Prostate gland (tissue), 2 donors: ENCODE results near the gene BIRC6. TPM values are rescaled to one million over a fixed set of nuclear protein-coding genes. Genes with fewer than 3 reads are reported as not detected.
"Not testable (repeated sequence)": the region's sequence is repeated elsewhere in the genome, so short reads cannot be mapped to it uniquely, and the experiment has no call there.

ENCODE experiments used
- DNase-seq: peaks from one replicate; pipeline ENCODE4 v3.0.0-alpha.2; 2019; ENCODE audit warnings: low spot score
- H3K27ac ChIP-seq, 2 donors: fragments of 200-600 bp; sonication (generic); 2 replicates each; pipeline ENCODE4 v1.5.1; 2017 to 2019
- H3K27me3 ChIP-seq: fragments of 200-600 bp; sonication (generic); replicated peaks from 2 replicates; pipeline ENCODE4 v1.5.1; 2019; ENCODE audit not compliant: insufficient read depth
- H3K36me3 ChIP-seq, 2 donors: fragments of 200-600 bp; sonication (generic); 1 replicate in 1 of 2; 2 replicates in 1 of 2; pipeline versions ENCODE4 v1.5.1 to v1.8.1; 2017 to 2019
- H3K4me1 ChIP-seq: fragments of 200-600 bp; sonication (generic); replicated peaks from 2 replicates; pipeline ENCODE4 v1.5.1; 2019
- H3K4me3 ChIP-seq, 2 donors: fragments of 200-600 bp; sonication (generic); 2 replicates each; pipeline ENCODE4 v1.5.1; 2017 to 2019
- H3K9me3 ChIP-seq: fragments of 200-600 bp; sonication (generic); 2 replicates; pipeline ENCODE4 v1.5.1; 2017
- POLR2A ChIP-seq: fragments of 450-650 bp; IDR thresholded peaks from one replicate; pipeline ENCODE4 v1.6.1; 2016; ENCODE audit warnings: antibody characterized with exemption, mild to moderate bottlenecking
- POLR2AphosphoS5 ChIP-seq: sonication (generic); formaldehyde crosslinking; IDR thresholded peaks from one replicate; pipeline ENCODE4 v1.6.1; 2017; ENCODE audit warnings: antibody characterized with exemption
- WGBS: methylation state at CpG from one replicate; pipeline ENCODE4 v1.1.5; 2018; 5-methylcytosine and 5-hydroxymethylcytosine counted together
- intact Hi-C: fragments of 100-400 bp; cut with DNase I; formaldehyde crosslinking; loops from one replicate; pipeline ENCODE4 v1.14.2; 2022
- total RNA-seq, 2 donors: library from RNA; depleted of rRNA; stranded (reverse); fragments of >200 nt; gene quantifications; one replicate each; pipeline ENCODE4 v1.1.0, GENCODE V29; 2016
- TF ChIP-seq, protein P1 (sequence below), 4 experiments: fragments of 200-600 bp in 2 of 4; fragments of 450-650 bp in 2 of 4; sonication (generic) in 2 of 4; IDR thresholded peaks; 1 replicate in 3 of 4; 2 replicates in 1 of 4; pipeline ENCODE4 v1.5.1; 2016 to 2019; ENCODE audit warnings: antibody characterized with exemption in 4 of 4, mild to moderate bottlenecking in 2 of 4, moderate library complexity in 2 of 4

BIRC6 gene
- total RNA-seq, 2 donors from 2014 or later = 89.6 to 113 TPM

DNA sequence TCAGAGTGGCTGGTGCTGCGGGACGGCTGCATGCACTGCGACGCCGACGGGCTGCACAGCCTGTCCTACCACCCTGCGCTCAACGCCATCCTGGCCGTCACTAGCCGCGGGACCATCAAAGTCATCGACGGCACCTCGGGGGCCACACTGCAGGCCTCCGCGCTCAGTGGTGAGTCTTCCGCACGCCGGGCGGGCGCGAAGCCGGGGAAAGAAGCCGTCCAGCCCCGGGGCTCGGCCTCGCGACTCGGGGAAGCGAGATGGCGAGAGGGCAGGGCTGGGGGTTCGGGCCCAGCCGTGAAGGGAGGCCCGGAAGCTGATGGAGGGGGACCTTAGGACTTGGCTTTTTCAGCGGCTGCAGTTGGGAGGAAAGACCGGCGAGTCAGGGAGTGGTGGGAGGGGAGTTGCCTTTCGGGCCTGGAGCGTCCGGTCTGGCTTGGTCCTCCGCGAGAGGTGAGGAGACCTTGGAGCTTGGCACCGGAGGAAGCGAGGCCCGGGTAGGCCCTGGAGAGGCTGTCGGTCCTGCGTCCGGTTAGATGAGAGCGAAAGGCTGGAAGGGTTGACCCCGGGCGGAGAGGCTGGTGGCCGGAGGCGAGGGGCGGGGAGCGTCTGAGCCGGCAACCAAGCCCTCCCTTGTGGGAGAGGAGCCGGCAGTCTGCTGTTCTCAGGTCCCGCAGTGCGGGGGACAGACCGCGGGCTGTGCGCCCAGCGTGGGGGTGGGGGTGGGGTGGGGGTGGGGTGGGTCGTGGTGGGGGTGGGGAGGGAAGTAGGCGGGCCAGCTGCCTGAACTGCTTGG is 691 bp downstream of the BIRC6 start:
- Histone ChIP-seq H3K27ac (peak overlapping the region; percentile 93 to 96), H3K9me3 (no peaks in the 10 kb centered on the region), H3K4me3 (peak overlapping the region; percentile 68 to 97), H3K36me3 (no peaks in the 10 kb centered on the region), H3K27me3 (no peaks in the 10 kb centered on the region), H3K4me1 (peaks cover 14% of the 10 kb centered on the region)
- TF ChIP-seq POLR2A = no peak
- no peak for TF ChIP-seq POLR2AphosphoS5
- TF ChIP-seq, protein P1, sequence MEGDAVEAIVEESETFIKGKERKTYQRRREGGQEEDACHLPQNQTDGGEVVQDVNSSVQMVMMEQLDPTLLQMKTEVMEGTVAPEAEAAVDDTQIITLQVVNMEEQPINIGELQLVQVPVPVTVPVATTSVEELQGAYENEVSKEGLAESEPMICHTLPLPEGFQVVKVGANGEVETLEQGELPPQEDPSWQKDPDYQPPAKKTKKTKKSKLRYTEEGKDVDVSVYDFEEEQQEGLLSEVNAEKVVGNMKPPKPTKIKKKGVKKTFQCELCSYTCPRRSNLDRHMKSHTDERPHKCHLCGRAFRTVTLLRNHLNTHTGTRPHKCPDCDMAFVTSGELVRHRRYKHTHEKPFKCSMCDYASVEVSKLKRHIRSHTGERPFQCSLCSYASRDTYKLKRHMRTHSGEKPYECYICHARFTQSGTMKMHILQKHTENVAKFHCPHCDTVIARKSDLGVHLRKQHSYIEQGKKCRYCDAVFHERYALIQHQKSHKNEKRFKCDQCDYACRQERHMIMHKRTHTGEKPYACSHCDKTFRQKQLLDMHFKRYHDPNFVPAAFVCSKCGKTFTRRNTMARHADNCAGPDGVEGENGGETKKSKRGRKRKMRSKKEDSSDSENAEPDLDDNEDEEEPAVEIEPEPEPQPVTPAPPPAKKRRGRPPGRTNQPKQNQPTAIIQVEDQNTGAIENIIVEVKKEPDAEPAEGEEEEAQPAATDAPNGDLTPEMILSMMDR (IDR thresholded peaks at IDR 0.05) = no peak
- intact Hi-C loops = no loop called here
- 0% methylated on average over 55 of the region's 65 CpGs for WGBS
- peak; percentile 13 for DNase-seq

- H3K27ac ChIP-seq = peak overlapping the region; percentile 93 to 96
- intact Hi-C loops = no loop called here
- no peaks in the 10 kb centered on the region for H3K9me3 ChIP-seq
- no peaks in the 10 kb centered on the region for H3K27me3 ChIP-seq
- no peak for TF ChIP-seq POLR2A
- TF ChIP-seq, protein P1 (IDR thresholded peaks at IDR 0.05) = no peak
- TF ChIP-seq POLR2AphosphoS5 = no peak
- peak; percentile 10 for DNase-seq
- 2% methylated on average over 14 of the region's 16 CpGs for WGBS
- no peaks in the 10 kb centered on the region for H3K36me3 ChIP-seq
- H3K4me1 ChIP-seq = peaks cover 14% of the 10 kb centered on the region
- peak overlapping the region; percentile 68 to 97 for H3K4me3 ChIP-seq
These were observed 1.3 kb downstream of the BIRC6 start for GRCh38 chr2:32358111-32358482.

- intact Hi-C loops = no loop called here
- DNase-seq = no peak
- WGBS = 62% methylated on average over 4 of the region's 4 CpGs
These were observed 3.6 kb downstream of the BIRC6 start for GRCh38 chr2:32360416-32360815.

GRCh38 chr2:32362997-32363396 is 6.2 kb downstream of the BIRC6 start:
- H3K27me3 ChIP-seq, intact Hi-C loops, H3K27ac ChIP-seq, DNase-seq, H3K4me3 ChIP-seq, H3K36me3 ChIP-seq, H3K9me3 ChIP-seq: not testable (repeated sequence)
- peaks cover 14% of the 10 kb centered on the region for H3K4me1 ChIP-seq
- 95% methylated on average over 2 of the region's 2 CpGs for WGBS

More at GRCh38 chr2:32360416-32360815, 3.6 kb downstream of the BIRC6 start:
- Histone ChIP-seq H3K9me3 (no peaks in the 10 kb centered on the region), H3K36me3 (no peaks in the 10 kb centered on the region), H3K27ac (no peak overlapping the region), H3K4me3 (no peak overlapping the region), H3K4me1 (peaks cover 14% of the 10 kb centered on the region), H3K27me3 (no peaks in the 10 kb centered on the region)
- TF ChIP-seq, protein P1 (IDR thresholded peaks at IDR 0.05) = no peak
- no peak for TF ChIP-seq POLR2AphosphoS5
- TF ChIP-seq POLR2A = no peak

GRCh38 chr2:32363597-32363996 is 6.8 kb downstream of the BIRC6 start:
- no peaks in the 10 kb centered on the region for H3K27me3 ChIP-seq
- no peaks in the 10 kb centered on the region for H3K36me3 ChIP-seq
- 65% methylated on average over 2 of the region's 2 CpGs for WGBS
- no peak overlapping the region for H3K4me3 ChIP-seq
- H3K9me3 ChIP-seq = no peaks in the 10 kb centered on the region
- no peak overlapping the region for H3K27ac ChIP-seq
- intact Hi-C loops = no loop called here
- DNase-seq = no peak
- TF ChIP-seq, protein P1 (IDR thresholded peaks at IDR 0.05) = no peak
- TF ChIP-seq POLR2A (no peak), POLR2AphosphoS5 (no peak)
- peaks cover 13% of the 10 kb centered on the region for H3K4me1 ChIP-seq

DNA sequence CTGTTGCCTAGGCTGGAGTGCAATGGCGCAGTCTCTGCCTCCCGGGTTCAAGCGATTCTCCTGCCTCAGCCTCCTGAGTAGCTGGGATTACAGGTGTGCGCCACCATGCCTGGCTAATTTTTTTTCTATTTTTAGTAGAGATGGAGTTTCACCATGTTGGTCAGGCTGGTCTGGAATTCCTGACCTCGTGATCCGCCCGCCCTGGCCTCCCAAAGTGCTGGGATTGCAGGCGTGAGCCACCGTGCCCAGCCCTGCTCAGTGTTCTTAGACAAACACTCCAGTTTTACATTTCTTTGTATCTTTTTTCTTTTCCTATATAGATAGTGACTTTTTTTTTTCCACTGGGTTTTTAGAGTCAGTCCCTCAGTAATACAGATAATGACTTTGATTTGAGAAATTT is 7.5 kb downstream of the BIRC6 start:
- WGBS = 91% methylated on average over 9 of the region's 9 CpGs
- H3K9me3 ChIP-seq, DNase-seq, H3K36me3 ChIP-seq, H3K4me3 ChIP-seq, intact Hi-C loops, H3K4me1 ChIP-seq, H3K27me3 ChIP-seq, H3K27ac ChIP-seq: not testable (repeated sequence)

DNA sequence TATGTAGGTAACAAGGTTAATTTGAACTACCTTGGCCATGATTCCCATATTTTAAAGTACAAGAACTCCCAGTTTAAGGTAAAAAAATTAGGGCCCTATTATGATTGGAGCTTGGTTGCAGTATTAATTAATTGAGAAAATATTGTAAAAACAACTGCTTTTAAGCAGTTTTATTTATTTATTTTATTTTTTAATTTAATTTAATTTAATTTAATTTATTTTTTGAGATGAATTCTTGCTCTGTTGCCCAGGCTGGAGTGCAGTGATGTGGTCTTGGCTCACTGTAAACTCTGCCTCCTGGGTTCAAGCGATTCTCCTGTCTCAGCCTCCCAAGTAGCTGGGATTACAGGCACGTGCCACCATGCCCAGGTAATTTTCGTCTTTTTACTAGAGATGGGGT is 8.9 kb downstream of the BIRC6 start:
- intact Hi-C loops, H3K4me1 ChIP-seq: not testable (repeated sequence)

More for the DNA sequence above, 8.9 kb downstream of the BIRC6 start:
- H3K9me3 ChIP-seq, H3K4me3 ChIP-seq, H3K36me3 ChIP-seq, H3K27ac ChIP-seq, H3K27me3 ChIP-seq, DNase-seq: not testable (repeated sequence)
- WGBS = 96% methylated on average over 3 of the region's 3 CpGs
